ENCODE results near the gene RBM14.

RBM14 gene

DNA sequence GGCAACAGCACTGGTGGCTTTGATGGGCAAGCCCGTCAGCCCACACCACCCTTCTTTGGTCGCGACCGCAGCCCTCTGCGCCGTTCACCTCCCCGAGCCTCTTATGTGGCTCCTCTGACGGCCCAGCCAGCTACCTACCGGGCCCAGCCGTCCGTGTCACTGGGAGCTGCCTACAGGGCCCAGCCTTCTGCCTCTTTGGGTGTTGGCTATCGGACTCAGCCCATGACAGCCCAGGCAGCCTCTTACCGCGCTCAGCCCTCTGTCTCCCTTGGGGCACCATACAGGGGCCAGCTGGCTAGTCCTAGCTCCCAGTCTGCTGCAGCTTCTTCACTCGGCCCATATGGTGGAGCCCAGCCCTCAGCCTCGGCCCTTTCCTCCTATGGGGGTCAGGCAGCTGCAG is 8.0 kb downstream of the RBM14 start:
- DNase-seq (no peak), ATAC-seq (ENCODE audit: insufficient read depth, low read depth) (no peak)
- Histone ChIP-seq H2AFZ (ENCODE audit: low read depth, low read length) (no peak overlapping the region), H3K4me1 (ENCODE audit: insufficient read depth, low read length) (peaks cover 71% of the 10 kb centered on the region), H4K20me1 (ENCODE audit: insufficient read depth, low read length) (peaks cover 97% of the 10 kb centered on the region), H3K4me3 (ENCODE audit: low read depth in 1 of 2, low read length in 2 of 2) (no peak overlapping the region), H3K36me3 (ENCODE audit: insufficient read depth, low read length) (peaks cover 97% of the 10 kb centered on the region), H3K9ac (ENCODE audit: low read depth, low read length) (no peak overlapping the region), H3K27me3 (ENCODE audit: insufficient read depth, low read length, poor library complexity) (no peaks in the 10 kb centered on the region), H3K27ac (ENCODE audit: low read length) (no peak overlapping the region), H3K9me3 (ENCODE audit: insufficient read depth, low read length, severe bottlenecking) (no peaks in the 10 kb centered on the region), H3K79me2 (ENCODE audit: insufficient read depth, low read length) (peaks cover 99% of the 10 kb centered on the region), H3K4me2 (ENCODE audit: insufficient read depth, low read length) (peak overlapping the region; percentile 55; the same call in 1 of the 2 replicates)
- TF ChIP-seq CTCF (IDR thresholded peaks at IDR 0.05; ENCODE audit: borderline replicate concordance, extremely low read depth, low read length, poor library complexity, severe bottlenecking) (no peak), EZH2 (IDR thresholded peaks at IDR 0.05; ENCODE audit: borderline replicate concordance, low read depth, low read length, severe bottlenecking) (no peak)

GRCh38 chr11:66625041-66625751 is 8.8 kb downstream of the RBM14 start:
- Histone ChIP-seq H3K4me1 (ENCODE audit: insufficient read depth, low read length) (peaks cover 65% of the 10 kb centered on the region), H3K4me2 (ENCODE audit: insufficient read depth, low read length) (no peak overlapping the region), H3K9me3 (ENCODE audit: insufficient read depth, low read length, severe bottlenecking) (no peaks in the 10 kb centered on the region), H3K9ac (ENCODE audit: low read depth, low read length) (no peak overlapping the region), H3K27me3 (ENCODE audit: insufficient read depth, low read length, poor library complexity) (no peaks in the 10 kb centered on the region), H3K27ac (ENCODE audit: low read length) (no peak overlapping the region), H4K20me1 (ENCODE audit: insufficient read depth, low read length) (peaks cover 99% of the 10 kb centered on the region), H2AFZ (ENCODE audit: low read depth, low read length) (no peak overlapping the region), H3K4me3 (ENCODE audit: low read depth in 1 of 2, low read length in 2 of 2) (no peak overlapping the region), H3K36me3 (ENCODE audit: insufficient read depth, low read length) (peaks cover 99% of the 10 kb centered on the region), H3K79me2 (ENCODE audit: insufficient read depth, low read length) (peaks cover 100% of the 10 kb centered on the region)
- ATAC-seq (ENCODE audit: insufficient read depth, low read depth) (no peak), DNase-seq (no peak)
- TF ChIP-seq EZH2 (IDR thresholded peaks at IDR 0.05; ENCODE audit: borderline replicate concordance, low read depth, low read length, severe bottlenecking) (no peak), CTCF (IDR thresholded peaks at IDR 0.05; ENCODE audit: borderline replicate concordance, extremely low read depth, low read length, poor library complexity, severe bottlenecking) (no peak)

DNA sequence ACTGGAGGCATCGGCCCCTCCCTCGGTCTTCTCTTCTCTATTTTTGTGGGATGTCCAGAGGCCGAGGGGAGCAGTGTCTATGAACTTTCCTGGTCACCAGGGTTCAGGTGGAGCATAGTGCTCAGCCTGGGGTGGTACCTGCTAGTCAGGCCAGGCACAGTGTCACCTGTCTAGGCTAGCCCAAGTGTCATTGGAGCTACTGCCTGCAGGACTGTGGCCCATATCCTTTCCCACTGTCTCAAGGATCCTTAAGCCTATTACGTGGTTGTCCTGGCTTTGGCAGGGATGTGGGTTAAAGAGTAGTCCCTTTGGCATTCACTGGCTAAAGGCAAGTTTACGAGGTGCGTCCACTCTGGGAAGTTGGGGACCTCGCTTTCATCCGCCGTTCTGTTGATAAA is 9.3 kb downstream of the RBM14 start:
- Histone ChIP-seq H3K9me3 (ENCODE audit: insufficient read depth, low read length, severe bottlenecking) (no peaks in the 10 kb centered on the region), H3K9ac (ENCODE audit: low read depth, low read length) (no peak overlapping the region), H4K20me1 (ENCODE audit: insufficient read depth, low read length) (peaks cover 100% of the 10 kb centered on the region), H3K4me3 (ENCODE audit: low read depth in 1 of 2, low read length in 2 of 2) (no peak overlapping the region), H3K4me1 (ENCODE audit: insufficient read depth, low read length) (peaks cover 60% of the 10 kb centered on the region), H3K79me2 (ENCODE audit: insufficient read depth, low read length) (peaks cover 100% of the 10 kb centered on the region), H3K4me2 (ENCODE audit: insufficient read depth, low read length) (no peak overlapping the region), H3K27ac (ENCODE audit: low read length) (no peak overlapping the region), H3K27me3 (ENCODE audit: insufficient read depth, low read length, poor library complexity) (no peaks in the 10 kb centered on the region), H3K36me3 (ENCODE audit: insufficient read depth, low read length) (peaks cover 100% of the 10 kb centered on the region), H2AFZ (ENCODE audit: low read depth, low read length) (no peak overlapping the region)
- TF ChIP-seq EZH2 (IDR thresholded peaks at IDR 0.05; ENCODE audit: borderline replicate concordance, low read depth, low read length, severe bottlenecking) (no peak), CTCF (IDR thresholded peaks at IDR 0.05; ENCODE audit: borderline replicate concordance, extremely low read depth, low read length, poor library complexity, severe bottlenecking) (no peak)
- no peak for ATAC-seq (ENCODE audit: insufficient read depth, low read depth)
- no peak for DNase-seq

Data from DND-41 (cell line).